HPDE6-E6E7 (cell line): ENCODE results near the gene COA1.
"Not testable (repeated sequence)": the region's sequence is repeated elsewhere in the genome, so short reads cannot be mapped to it uniquely, and the experiment has no call there.

ENCODE experiments used
- DNase-seq: peaks from one replicate; pipeline ENCODE4 v3.0.0; 2011; ENCODE audit warnings: missing footprints; ENCODE audit errors: extremely low spot score

Gene COA1

DNA sequence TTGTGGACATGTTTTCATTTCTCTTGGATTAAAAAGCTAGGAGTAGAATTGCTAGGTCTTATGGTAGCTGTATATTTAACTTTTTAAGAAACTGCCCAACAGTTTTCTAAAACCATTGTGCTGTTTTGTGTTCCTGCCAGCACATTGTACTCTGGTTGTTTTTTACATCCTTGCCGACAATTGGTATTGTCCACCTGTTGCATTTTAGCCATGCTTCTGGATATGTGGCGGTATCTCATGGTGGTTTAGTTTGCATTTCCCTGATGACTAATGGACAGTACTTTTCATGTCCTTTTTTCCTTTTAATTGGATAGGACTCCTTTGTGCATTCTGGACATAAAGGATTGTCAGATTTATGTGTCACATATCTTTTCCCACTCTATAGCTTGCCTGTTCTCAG is 100.9 kb downstream of the COA1 start:
- DNase-seq = no peak

GRCh38 chr7:43627798-43628197 is 101.5 kb downstream of the COA1 start:
- DNase-seq = not testable (repeated sequence)

DNA sequence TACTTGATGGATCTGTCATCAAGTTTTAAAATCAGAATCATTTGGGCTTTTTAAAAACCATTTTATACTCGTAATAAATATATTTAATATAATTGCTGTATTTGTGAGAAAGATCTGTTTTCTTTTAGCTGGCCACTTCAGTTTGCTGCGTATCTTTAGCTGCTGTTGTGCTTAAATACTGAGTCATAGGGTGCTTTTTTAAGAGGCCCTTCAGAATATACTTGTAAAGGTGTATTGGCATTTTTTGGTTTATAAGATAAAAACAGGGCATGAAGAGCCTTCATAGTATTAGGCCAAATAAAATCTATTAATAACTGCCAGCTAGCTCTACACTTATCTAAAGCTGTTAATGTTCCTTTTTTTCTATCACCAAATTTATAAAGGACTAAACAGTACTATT is 102.6 kb downstream of the COA1 start:
- DNase-seq = no peak

GRCh38 chr7:43625980-43626379 is 103.3 kb downstream of the COA1 start:
- no peak for DNase-seq

GRCh38 chr7:43625453-43625852 is 103.9 kb downstream of the COA1 start:
- no peak for DNase-seq

DNA sequence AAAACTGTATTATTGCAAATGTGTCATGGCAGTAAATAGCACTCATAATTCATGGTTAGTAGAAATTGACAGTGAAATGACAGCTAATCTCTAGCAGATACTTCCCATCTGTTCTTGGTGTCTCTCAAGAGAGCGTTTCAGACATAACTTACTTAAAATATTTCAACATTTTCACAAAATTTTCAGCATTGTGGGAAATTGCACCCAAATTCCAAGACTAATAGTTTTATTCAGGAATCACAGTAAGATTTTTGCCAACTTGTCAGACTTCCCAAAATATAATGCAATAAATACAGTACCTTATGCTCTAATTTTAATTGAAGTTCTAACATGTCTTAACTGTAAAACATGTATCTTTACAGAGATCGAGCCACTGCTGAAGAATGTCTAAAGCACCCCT is 105.2 kb downstream of the COA1 start:
- DNase-seq = no peak

- DNase-seq = no peak
Observed at GRCh38 chr7:43621729-43622448, 107.4 kb downstream of the COA1 start.

DNA sequence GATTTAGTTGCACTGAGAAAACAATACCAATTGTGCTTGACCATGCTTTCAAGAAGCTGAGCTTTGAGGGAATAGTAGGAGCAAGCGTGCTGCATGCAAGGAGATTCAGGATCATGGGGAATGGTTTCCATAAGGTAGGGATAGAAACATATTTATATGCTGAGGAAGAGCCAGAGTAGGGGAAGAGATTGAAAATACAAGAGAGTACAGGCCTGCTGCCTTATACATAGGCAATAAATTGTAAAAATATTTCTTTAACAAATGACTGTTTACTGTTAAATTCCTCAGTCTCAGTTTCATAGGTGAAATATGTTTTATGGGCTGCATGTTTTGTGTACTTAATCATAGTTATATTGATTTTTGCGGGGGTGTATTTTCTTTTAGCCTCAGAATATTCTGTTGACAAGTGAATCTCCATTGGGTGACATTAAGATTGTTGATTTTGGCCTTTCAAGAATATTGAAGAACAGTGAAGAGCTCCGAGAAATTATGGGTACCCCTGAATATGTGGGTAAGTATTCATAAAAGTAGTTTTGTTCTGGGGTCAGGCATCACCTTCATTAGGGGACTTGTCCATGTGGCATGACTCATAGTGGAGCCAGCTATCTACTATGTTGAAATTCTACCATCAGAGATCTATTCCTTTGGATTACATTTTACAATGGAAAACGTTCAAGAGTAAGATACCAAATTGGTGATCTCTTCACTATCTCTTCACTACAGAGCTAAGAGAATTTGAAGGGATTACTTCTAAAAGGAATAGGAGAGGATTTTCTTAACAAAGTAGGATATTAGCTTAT is 109.9 kb downstream of the COA1 start:
- DNase-seq = no peak

GRCh38 chr7:43618073-43618472 is 111.2 kb downstream of the COA1 start:
- DNase-seq = no peak

DNA sequence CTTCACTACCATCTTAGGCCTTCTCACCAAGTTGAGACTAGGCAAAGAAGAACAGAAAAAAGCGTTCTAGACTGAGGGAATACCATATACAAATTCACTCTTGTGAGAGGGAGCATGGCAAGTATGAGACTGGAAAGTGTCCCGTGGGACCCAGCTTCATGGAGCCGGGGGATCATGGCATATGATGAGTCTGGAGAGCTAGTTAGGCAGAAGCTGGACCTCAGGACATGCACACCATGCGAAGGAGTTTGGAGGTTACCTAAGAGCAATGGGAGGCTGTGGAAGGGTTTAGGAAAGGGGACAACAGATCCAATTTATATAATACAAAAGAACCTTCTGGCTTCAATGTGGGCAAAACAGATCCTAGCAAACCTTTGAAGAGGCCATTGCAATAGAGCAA is 112.3 kb downstream of the COA1 start:
- no peak for DNase-seq

DNA sequence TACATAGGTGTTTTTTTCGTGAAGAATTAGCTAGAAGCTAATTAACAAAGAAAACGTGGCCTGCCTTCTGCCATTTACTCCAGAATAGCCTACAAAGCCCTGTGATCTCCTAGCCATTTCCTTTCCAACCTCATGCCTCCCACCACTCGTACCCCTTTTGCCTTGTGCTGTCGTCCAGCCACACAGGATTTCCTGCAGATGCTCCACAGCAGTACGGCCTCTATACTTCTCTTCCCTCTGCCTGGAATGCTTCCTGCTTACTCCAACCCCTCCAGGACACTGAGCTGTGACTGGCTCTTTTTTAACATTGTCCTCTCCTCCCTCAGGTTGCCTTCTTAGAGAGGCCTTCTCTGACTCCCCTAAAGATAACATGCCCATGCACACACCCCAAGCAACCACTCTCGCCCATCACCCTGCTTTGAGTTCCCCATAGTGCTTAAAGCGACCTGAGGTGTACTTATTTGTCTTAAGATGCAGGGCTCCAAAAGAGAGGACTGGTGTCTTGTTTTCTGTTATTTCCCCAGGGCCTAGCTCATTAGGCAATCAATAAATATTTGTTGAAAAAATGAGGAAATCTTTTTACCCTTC is 113.7 kb downstream of the COA1 start:
- DNase-seq = no peak

DNA sequence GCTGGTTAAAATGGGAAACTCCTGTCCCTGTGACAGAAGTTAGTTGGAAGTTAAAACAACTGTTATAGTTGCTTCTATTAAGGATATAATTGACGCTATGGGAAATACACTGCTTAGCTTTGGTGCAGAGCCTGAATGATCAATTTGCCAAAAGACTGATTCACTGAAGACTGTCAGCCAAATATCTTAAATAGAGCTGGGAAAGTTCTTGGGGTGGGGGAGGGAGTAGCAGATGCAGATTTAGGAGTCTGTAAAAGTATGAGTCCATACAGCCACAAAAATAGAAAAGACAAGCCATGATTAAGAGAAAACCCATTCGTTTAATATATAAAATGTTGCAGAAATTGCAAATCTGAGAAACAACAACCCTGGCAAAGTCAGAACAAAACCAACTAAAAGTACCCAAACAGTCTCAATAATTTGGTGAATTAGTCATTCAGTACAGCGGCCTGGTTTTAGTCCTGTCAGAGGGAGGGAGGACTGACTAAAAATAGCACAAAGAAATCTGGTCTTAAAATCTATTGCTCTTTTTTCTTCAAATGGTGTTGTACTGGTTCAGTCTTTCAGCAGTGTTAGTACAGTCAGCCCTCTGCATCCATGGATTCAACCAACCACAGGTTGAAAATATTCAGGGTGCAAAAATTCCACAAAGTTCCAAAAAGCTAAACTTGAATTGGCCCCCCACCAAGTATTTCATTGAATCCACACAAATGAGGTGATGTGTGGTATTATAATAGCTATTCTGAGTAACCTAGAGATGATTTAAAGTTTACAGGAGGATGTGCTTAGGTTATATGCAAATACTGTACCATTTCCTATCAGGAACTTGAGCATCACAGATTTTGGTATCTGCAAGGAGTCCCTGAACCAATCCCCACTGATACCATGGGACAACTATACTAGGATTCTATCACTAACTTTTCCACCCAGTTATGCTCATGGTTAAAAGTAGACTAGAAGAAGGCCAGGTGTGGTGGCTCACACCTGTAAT is 116.4 kb downstream of the COA1 start:
- no peak for DNase-seq

DNA sequence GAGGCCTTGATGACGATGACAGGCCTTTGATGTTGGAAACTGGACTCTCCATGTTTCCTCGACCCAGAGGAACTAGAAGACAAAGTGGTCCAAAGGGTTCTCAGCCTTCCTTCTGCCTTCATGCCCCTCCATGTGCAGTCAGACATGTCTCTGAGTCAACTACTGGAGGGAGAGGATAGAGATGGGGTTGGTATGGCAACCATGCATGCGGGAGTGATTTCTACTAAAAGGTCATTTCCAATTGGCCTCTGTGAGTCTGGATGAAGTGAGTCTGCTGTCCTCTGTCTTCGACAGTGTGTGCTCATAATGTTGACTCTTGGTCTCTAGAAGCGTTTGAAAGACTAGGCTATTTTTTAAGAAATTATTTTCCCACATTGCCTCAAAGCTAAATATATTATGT is 117.2 kb downstream of the COA1 start:
- DNase-seq = no peak

DNA sequence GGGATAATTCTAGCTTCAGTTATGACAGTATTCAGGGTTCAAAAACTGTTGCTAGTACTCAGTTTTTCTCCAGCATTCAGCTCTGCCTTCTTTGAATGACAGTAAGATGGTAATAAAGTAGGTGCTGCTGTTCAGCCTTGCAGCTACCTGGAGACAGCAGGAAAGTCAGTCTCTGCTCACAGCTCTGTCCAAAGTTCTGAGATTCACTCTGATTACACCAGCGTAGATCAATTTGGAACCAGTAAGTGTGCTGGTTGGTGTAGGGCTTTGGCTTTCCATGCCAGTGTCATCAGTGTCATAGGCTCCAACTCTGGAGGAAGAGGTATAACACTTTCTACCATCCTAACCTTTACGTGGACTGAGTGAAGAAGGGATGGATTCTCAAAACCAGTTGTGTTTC is 120.2 kb downstream of the COA1 start:
- DNase-seq = no peak

- no peak for DNase-seq
Observed at GRCh38 chr7:43604251-43604650, 125.1 kb downstream of the COA1 start.

DNA sequence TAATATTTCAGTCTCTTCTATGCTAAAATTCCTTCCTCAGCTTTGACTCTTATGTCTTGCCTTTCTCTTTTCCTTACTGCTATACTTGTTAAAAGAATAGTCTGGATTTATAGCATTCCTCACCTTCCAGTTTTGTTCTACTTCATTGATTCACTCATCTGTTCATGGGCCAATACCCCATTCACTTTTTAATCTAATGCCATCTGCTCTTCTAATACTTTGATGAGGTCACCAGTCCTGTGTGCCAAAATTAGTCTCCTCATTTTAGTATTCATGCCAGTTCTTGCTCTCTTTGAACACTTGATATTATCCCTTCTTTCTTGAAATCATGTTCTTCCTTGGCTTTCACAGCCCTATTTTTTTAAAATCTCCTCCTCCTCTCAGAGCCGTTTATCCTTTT is 127.1 kb downstream of the COA1 start:
- no peak for DNase-seq

- no peak for DNase-seq
Observed at GRCh38 chr7:43600056-43600455, 129.3 kb downstream of the COA1 start.

DNA sequence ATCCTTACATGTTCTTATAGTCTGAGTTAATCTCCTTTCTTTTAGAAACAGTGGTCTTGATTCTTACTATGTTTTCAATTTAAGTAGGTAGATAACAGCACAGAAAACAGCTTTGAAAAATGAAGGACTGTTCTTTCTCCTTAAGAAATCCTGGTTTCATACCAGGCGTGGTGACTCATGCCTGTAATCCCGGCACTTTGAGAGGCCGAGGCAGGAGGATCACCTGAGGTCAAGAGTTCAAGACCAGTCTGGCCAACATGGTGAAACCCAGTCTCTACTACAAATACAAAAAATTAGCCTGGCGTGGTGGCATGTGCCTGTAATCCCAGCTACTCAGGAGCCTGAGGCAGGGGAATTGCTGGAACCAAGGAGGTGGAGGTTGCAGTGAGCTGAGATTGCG is 132.9 kb downstream of the COA1 start:
- not testable (repeated sequence) for DNase-seq

- no peak for DNase-seq
Observed at GRCh38 chr7:43594020-43594419, 135.3 kb downstream of the COA1 start.

DNA sequence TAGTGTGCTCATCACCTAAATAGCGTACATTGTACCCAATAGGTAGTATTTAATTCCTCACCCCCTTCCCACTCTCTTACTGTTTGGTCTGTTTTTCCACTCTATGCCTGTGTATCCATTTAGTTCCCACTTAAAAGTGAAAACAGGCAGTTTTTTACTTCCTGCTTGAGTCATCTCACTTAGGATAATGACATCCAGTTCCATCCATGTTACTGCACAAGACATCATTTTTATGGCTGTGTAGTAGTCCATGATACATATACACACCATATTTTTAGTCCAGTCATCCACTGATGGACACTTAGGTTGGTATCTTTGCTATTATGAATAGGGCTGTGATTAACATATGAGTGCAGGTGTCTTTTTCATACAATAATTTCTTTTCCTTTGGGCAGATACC is 136.3 kb downstream of the COA1 start:
- DNase-seq = no peak

DNA sequence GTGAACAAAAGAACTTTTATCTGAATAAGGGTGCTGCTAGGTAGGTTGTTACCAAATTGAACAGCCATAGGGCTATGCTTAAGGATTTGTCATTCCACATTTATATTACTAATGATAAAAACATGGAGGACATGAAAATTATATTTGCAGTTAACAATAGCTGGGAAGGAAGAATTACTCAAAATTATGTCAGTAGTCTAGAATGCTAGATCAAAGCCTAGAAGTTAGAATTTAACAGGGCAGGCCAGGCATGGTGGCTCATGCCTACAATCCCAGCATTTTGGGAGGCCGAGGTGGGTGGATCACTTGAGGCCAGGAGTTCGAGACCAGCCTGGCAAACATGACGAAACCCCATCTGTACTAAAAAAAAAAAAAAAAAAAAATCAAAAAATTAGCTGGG is 137.0 kb downstream of the COA1 start:
- DNase-seq = no peak
